Vagina (tissue), 2 donors: Measurements from ENCODE around the gene FOXO3.
A peak's percentile ranks its signal among the peaks of the same experiment; 100 is the strongest.

Source experiments
- POLR2A ChIP-seq, 2 donors: fragments of 450-650 bp; IDR thresholded peaks; one replicate each; pipeline ENCODE4 v1.6.1; 2017; ENCODE audit warnings: antibody characterized with exemption in 2 of 2, mild to moderate bottlenecking in 2 of 2, moderate library complexity in 2 of 2
- POLR2AphosphoS5 ChIP-seq, 2 donors: sonication (generic); formaldehyde crosslinking; IDR thresholded peaks; one replicate each; pipeline ENCODE4 v1.9.0; 2017; ENCODE audit warnings: antibody characterized with exemption in 2 of 2, mild to moderate bottlenecking in 2 of 2, low read depth in 1 of 2; ENCODE audit not compliant: insufficient read depth in 1 of 2
- TF ChIP-seq, protein P1 (sequence below), 3 experiments: fragments of 450-650 bp in 2 of 3; fragments of 200-600 bp in 1 of 3; sonication (generic) in 1 of 3; IDR thresholded peaks; one replicate each; pipeline ENCODE4 v1.5.1; 2017 to 2019; ENCODE audit warnings: antibody characterized with exemption in 3 of 3, mild to moderate bottlenecking in 2 of 3, moderate library complexity in 2 of 3

- TF ChIP-seq, protein P1, sequence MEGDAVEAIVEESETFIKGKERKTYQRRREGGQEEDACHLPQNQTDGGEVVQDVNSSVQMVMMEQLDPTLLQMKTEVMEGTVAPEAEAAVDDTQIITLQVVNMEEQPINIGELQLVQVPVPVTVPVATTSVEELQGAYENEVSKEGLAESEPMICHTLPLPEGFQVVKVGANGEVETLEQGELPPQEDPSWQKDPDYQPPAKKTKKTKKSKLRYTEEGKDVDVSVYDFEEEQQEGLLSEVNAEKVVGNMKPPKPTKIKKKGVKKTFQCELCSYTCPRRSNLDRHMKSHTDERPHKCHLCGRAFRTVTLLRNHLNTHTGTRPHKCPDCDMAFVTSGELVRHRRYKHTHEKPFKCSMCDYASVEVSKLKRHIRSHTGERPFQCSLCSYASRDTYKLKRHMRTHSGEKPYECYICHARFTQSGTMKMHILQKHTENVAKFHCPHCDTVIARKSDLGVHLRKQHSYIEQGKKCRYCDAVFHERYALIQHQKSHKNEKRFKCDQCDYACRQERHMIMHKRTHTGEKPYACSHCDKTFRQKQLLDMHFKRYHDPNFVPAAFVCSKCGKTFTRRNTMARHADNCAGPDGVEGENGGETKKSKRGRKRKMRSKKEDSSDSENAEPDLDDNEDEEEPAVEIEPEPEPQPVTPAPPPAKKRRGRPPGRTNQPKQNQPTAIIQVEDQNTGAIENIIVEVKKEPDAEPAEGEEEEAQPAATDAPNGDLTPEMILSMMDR (IDR thresholded peaks at IDR 0.05): no peak
- TF ChIP-seq POLR2A (IDR thresholded peaks at IDR 0.05) (no peak), POLR2AphosphoS5 (IDR thresholded peaks at IDR 0.05; ENCODE audit: insufficient read depth in 1 of 2, low read depth in 1 of 2) (peak in 1 of 2 donors; percentile 35)
These were observed 26.7 kb downstream of the FOXO3 start for GRCh38 chr6:108587258-108588059.
